HG03354 (cell line): Measurements from ENCODE around the gene TMCO2.
"Not testable (repeated sequence)": the region's sequence is repeated elsewhere in the genome, so short reads cannot be mapped to it uniquely, and the experiment has no call there.

ENCODE experiments used
- ATAC-seq: cut with Tn5 transposase; IDR thresholded peaks from one replicate; pipeline ENCODE4 v1.9.1; 2021; ENCODE audit warnings: mild to moderate bottlenecking; ENCODE audit not compliant: unreplicated experiment, poor library complexity, severe bottlenecking

TMCO2 gene

GRCh38 chr1:40247655-40248054, at the start of gene TMCO2:
TSS of gene TMCO2 (plus strand) at chr1:40247937. CDS start at chr1:40247994, 57 bp downstream.
- ATAC-seq: no peak

DNA sequence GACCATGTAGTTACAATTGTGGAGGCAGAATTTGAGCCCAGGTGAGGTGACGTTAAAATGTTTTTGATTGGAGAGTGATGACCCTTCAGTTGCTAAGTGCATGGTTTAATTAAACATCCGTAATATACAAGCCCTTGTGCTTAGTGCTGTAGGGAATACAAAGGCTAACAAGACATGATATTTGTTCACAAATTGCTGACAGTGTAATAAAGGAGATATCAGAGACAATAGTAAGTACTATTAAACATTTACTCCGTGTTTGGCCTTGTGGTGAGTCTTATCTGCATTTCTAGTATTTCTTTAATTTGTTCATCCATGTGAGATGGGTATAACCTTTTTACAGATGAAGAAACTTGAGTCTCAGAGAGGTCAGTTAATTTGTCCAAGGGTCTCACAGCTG, 48.6 kb upstream of the TMCO2 start:
- ATAC-seq: no peak

DNA sequence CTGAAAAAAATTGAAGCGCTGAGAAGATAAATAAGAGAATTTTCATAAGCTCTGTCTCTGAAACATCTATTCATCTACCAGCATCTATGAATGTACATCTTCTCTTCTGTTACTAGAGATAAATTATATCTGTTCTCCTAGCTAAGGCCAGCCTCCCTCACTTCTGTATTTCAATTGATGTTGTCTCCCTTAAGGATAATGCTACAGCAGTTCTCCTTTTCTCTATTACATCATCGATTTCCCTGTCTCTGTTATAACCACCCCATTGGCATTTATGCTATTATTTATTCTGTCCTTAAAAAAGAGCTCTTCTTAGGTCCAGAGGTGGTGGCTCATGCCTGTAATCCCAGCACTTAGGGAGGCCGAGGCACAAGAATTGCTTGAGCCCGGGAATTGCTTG, 42.9 kb upstream of the TMCO2 start:
- no peak for ATAC-seq

- no peak for ATAC-seq
Observed at GRCh38 chr1:40210511-40211204, 37.1 kb upstream of the TMCO2 start.

- ATAC-seq: no peak
Observed at GRCh38 chr1:40218333-40218732, 29.4 kb upstream of the TMCO2 start.

- ATAC-seq: not testable (repeated sequence)
Observed at GRCh38 chr1:40221471-40221905, 26.2 kb upstream of the TMCO2 start.

GRCh38 chr1:40221977-40222772, 25.6 kb upstream of the TMCO2 start:
- ATAC-seq: no peak

DNA sequence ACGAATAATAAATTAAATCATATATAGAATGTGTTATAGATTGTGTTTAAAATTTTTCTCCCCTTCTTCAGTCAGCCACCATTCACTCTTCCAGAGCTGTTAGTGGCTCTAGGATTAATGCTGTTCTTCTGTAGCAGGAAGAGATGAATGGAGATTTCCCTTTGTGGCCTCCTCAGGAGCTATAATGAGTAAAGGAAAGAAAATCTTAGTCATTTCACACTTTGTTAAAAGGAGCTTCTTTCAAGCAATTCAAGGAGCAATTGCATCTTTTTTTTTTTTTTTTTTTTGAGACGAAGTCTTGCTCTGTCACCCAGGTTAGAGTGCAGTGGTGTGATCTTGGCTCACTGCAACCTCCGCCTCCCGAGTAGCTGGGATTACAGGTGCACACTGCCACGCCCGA, 23.7 kb upstream of the TMCO2 start:
- ATAC-seq: no peak

GRCh38 chr1:40226192-40226591, 21.5 kb upstream of the TMCO2 start:
- ATAC-seq: no peak

- peak; percentile 94 for ATAC-seq
Observed at GRCh38 chr1:40232444-40232843, 15.3 kb upstream of the TMCO2 start.

- ATAC-seq: no peak
Observed at GRCh38 chr1:40239626-40240025, 8.1 kb upstream of the TMCO2 start.

- ATAC-seq: no peak
Observed at GRCh38 chr1:40240390-40240789, 7.3 kb upstream of the TMCO2 start.

DNA sequence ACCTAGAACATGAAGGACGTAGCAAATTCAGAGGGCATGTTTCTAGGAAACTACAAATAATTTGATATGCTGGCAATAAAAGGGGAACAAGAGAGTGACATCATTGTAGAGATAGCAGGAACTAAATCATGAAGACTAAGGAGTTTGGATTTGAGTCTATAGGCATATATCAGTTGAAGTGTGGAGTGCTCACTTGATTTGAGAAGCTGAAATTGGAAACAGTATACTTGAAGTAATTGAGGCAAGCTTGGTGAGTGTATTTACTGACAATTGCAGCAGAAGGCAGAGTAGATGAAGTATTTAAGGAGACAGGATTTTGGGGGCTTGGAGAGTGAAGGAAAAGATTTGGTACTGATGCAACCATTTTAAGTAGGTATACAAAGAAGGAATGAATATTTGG, 6.4 kb upstream of the TMCO2 start:
- ATAC-seq: peak; percentile 27

DNA sequence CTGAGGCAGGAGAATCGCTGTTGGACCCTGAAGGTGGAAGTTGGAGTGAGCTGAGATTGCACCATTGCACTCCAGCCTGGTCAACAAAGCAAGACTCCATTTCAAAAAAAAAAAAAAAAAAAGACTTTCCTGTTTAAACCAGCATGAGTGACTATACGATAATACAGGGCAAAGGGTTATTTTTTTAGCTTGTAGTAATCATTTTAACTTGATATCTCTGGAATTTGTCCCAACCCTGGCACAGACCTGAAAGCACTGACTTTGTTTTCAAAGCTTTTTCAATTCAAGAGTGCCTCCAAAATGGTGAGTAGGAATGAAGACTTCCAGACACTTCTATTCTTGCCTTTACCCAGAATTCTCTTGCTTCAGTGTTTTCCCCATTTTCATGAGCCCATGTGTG, 4.4 kb upstream of the TMCO2 start:
- no peak for ATAC-seq

DNA sequence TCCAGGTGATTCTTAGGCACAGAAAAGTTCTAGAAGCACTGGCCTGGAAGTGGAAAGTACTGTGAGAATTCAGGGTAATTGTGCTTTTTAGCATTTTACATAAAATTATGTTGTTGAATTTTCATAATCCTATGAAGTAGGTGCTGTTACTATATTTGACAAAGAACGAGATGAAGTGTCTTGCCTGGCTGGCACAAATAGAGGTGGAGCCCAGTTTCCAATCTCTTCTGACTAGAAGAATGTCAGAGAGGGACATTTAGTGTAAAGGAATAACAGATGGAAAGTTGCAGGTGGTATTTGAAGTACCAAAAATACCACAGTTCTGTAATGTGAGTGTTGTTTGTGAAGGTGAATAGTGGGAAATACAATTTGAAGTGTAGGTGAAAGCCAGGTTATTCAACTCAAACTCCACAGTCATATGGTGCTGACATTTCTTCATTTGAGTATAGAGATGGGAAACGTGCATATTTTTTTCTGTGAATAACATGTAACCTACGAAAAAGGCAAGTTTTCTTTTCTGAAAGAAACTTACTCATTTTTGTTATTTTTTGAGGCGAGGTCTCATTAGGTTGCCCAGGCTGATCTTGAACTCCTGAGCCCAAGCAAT, 3.5 kb upstream of the TMCO2 start:
- ATAC-seq: no peak

- no peak for ATAC-seq
Observed at GRCh38 chr1:40245686-40246085, 2.1 kb upstream of the TMCO2 start.

DNA sequence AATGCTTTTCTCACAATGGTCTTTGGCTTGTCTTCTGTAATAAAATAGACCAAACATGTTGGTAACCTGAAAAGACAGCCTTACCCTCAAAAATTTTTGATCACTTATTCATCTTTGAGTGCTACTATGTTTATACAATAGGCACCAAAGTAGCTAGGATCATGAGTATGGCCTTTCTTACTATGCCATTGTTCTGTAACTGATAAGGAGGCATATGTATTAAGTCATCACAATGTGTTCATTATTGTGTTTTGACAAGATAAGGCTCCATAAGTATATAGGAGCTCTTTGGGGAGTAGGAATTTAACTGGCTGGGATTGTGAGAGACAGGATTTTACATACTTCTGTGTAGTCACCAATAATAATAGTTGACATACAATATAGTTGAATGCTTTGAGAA, 675 bp downstream of the TMCO2 start:
- no peak for ATAC-seq

DNA sequence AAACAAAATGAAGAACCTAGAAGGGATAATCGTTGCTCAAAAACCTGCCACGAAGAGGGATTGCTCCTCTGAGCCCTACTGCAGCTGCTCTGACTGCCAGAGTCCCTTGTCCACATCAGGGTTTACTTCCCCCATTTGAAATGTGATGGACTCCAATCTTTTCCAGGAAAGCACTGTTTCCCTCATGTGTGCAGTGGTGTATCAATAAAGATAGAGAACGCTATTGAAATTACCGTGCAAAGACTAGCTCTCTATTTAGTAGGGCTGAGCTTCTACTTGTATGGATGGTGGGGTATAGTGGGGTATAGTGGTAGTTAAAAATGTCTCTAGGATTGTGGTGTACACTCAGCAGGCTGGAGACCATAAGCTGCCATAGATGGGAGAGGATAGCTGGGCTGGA, 3.7 kb downstream of the TMCO2 start:
- no peak for ATAC-seq

- no peak for ATAC-seq
Observed at GRCh38 chr1:40252601-40253000, 4.9 kb downstream of the TMCO2 start.

DNA sequence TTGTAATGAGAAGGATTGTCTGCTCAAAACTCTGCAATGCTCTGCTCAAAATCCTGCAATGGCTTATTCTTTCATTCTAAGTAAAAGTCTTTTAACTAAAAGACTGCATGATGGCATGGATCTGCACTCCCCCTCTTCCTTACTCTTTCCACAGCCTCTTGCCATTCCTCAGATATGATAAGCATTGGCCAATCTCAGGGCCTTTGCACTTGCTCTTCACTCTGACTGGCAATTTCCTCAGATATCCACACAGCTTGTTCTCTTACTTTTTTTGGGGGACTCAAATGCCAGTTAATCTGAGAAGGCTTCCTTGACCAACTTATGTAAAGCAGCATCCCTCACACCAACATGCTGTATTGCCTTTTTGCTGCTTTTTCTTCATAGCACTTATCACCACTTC, 7.5 kb downstream of the TMCO2 start:
- no peak for ATAC-seq
